ENCODE measurements around the gene GRAMD1A.

DNA sequence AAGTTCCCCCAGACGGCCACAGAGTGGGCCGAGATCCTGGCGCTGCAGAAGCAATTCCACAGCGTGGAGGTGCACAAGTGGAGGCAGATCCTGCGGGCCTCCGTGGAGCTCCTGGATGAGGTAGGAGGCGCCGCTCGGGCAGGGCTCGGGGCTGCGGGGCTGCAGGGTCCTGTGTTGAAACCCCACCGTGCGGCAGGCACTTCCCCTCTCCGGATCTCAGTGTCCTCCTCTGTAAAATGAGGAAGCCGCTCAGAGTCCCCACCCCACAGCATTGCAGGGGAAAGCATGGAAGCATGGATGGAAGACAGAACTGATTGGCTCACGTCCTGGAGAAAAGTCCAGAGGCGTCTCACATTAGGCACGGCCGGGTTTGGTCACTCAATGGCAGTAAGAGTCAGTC, 23.3 kb downstream of the GRAMD1A start:
- TF ChIP-seq, protein P1, sequence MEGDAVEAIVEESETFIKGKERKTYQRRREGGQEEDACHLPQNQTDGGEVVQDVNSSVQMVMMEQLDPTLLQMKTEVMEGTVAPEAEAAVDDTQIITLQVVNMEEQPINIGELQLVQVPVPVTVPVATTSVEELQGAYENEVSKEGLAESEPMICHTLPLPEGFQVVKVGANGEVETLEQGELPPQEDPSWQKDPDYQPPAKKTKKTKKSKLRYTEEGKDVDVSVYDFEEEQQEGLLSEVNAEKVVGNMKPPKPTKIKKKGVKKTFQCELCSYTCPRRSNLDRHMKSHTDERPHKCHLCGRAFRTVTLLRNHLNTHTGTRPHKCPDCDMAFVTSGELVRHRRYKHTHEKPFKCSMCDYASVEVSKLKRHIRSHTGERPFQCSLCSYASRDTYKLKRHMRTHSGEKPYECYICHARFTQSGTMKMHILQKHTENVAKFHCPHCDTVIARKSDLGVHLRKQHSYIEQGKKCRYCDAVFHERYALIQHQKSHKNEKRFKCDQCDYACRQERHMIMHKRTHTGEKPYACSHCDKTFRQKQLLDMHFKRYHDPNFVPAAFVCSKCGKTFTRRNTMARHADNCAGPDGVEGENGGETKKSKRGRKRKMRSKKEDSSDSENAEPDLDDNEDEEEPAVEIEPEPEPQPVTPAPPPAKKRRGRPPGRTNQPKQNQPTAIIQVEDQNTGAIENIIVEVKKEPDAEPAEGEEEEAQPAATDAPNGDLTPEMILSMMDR (IDR thresholded peaks at IDR 0.05; ENCODE audit: low read depth, low read length) = no peak
- TF ChIP-seq POLR2A (IDR thresholded peaks at IDR 0.05; ENCODE audit: extremely low read depth, insufficient read length) = no peak
- no peak for TF ChIP-seq MYC (IDR thresholded peaks at IDR 0.05; ENCODE audit: low read depth, low read length)
- TF ChIP-seq, protein P2, sequence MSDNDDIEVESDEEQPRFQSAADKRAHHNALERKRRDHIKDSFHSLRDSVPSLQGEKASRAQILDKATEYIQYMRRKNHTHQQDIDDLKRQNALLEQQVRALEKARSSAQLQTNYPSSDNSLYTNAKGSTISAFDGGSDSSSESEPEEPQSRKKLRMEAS (IDR thresholded peaks at IDR 0.05; ENCODE audit: low read depth, low read length) = no peak

Measured in NB4 (cell line).